ENCODE results near the gene DNAI4. TPM values are rescaled to one million over a fixed set of nuclear protein-coding genes. Genes with fewer than 3 reads are reported as not detected.

Gene DNAI4
- total and polyA plus RNA-seq, 2 experiments from 2014 or later, result 2.9 to 5.9 TPM

GRCh38 chr1:66769512-66770229 is 155.0 kb downstream of the DNAI4 start:
- Histone ChIP-seq H3K4me3 (no peak overlapping the region), H2AFZ (no peak overlapping the region), H3K27ac (no peak overlapping the region), H3K4me1 (ENCODE audit: insufficient read depth) (no peaks in the 10 kb centered on the region), H3K36me3 (replicated peaks; ENCODE audit: insufficient read depth, low read depth) (no peaks in the 10 kb centered on the region), H3K9me3 (ENCODE audit: low read depth) (no peaks in the 10 kb centered on the region), H3K79me2 (no peaks in the 10 kb centered on the region), H3K27me3 (no peaks in the 10 kb centered on the region), H3K9me2 (replicated peaks; ENCODE audit: insufficient read depth) (no peaks in the 10 kb centered on the region), H3K4me2 (no peak overlapping the region), H4K20me1 (ENCODE audit: insufficient read depth, poor library complexity, severe bottlenecking) (no peaks in the 10 kb centered on the region)
- TF ChIP-seq EZH2phosphoT487 (IDR thresholded peaks at IDR 0.05; ENCODE audit: low read depth, severe bottlenecking, unreplicated experiment) (no peak), CTCF (IDR thresholded peaks at IDR 0.05; ENCODE audit: poor library complexity) (no peak), EZH2 (IDR thresholded peaks at IDR 0.05; ENCODE audit: borderline replicate concordance) (no peak)
- 91% methylated on average over 7 of the region's 7 CpGs for WGBS (ENCODE audit: low lambda C conversion rate, missing lambda C conversion rate)
- DNase-seq (ENCODE audit: low spot score), result no peak

- TF ChIP-seq EZH2phosphoT487 (IDR thresholded peaks at IDR 0.05; ENCODE audit: low read depth, severe bottlenecking, unreplicated experiment) (no peak), CTCF (IDR thresholded peaks at IDR 0.05; ENCODE audit: poor library complexity) (no peak), EZH2 (IDR thresholded peaks at IDR 0.05; ENCODE audit: borderline replicate concordance) (no peak)
- WGBS (ENCODE audit: low lambda C conversion rate, missing lambda C conversion rate), result 88% methylated on average over 1 of the region's 1 CpG
Observed at GRCh38 chr1:66768965-66769364, 155.7 kb downstream of the DNAI4 start.

GRCh38 chr1:66767626-66768025 is 157.0 kb downstream of the DNAI4 start:
- Histone ChIP-seq H3K36me3 (replicated peaks; ENCODE audit: insufficient read depth, low read depth) (no peaks in the 10 kb centered on the region), H3K27ac (no peak overlapping the region), H3K4me2 (no peak overlapping the region), H3K4me3 (no peak overlapping the region), H3K9me2 (replicated peaks; ENCODE audit: insufficient read depth) (no peaks in the 10 kb centered on the region), H3K9me3 (ENCODE audit: low read depth) (no peaks in the 10 kb centered on the region), H3K79me2 (no peaks in the 10 kb centered on the region), H3K27me3 (no peaks in the 10 kb centered on the region), H2AFZ (no peak overlapping the region), H4K20me1 (ENCODE audit: insufficient read depth, poor library complexity, severe bottlenecking) (no peaks in the 10 kb centered on the region), H3K4me1 (ENCODE audit: insufficient read depth) (no peaks in the 10 kb centered on the region)
- no peak for TF ChIP-seq EZH2phosphoT487 (IDR thresholded peaks at IDR 0.05; ENCODE audit: low read depth, severe bottlenecking, unreplicated experiment)
- no peak for TF ChIP-seq CTCF (IDR thresholded peaks at IDR 0.05; ENCODE audit: poor library complexity)
- TF ChIP-seq EZH2 (IDR thresholded peaks at IDR 0.05; ENCODE audit: borderline replicate concordance), result no peak
- no peak for DNase-seq (ENCODE audit: low spot score)

More at GRCh38 chr1:66768965-66769364, 155.7 kb downstream of the DNAI4 start:
- no peaks in the 10 kb centered on the region for H3K9me2 ChIP-seq (replicated peaks; ENCODE audit: insufficient read depth)
- H3K4me3 ChIP-seq, result no peak overlapping the region
- H3K4me2 ChIP-seq, result no peak overlapping the region
- no peak overlapping the region for H2AFZ ChIP-seq
- no peaks in the 10 kb centered on the region for H3K27me3 ChIP-seq
- H4K20me1 ChIP-seq (ENCODE audit: insufficient read depth, poor library complexity, severe bottlenecking), result no peaks in the 10 kb centered on the region
- no peaks in the 10 kb centered on the region for H3K36me3 ChIP-seq (replicated peaks; ENCODE audit: insufficient read depth, low read depth)
- no peaks in the 10 kb centered on the region for H3K9me3 ChIP-seq (ENCODE audit: low read depth)
- no peak overlapping the region for H3K27ac ChIP-seq
- no peaks in the 10 kb centered on the region for H3K79me2 ChIP-seq
- H3K4me1 ChIP-seq (ENCODE audit: insufficient read depth), result no peaks in the 10 kb centered on the region
- DNase-seq (ENCODE audit: low spot score), result no peak
